Fibroblast of lung (primary cell): ENCODE data around the gene UVRAG.

ENCODE experiments used
- CTCF ChIP-seq, 2 donors: IDR thresholded peaks in 1 of 2; conservative IDR thresholded peaks in 1 of 2; 1 replicate in 1 of 2; 2 replicates in 1 of 2; pipeline ENCODE4 v1.5.1; 2011 to 2012; ENCODE audit warnings: low read length in 2 of 2, control low read depth in 1 of 2, inconsistent platforms in 1 of 2, low read depth in 1 of 2, mild to moderate bottlenecking in 1 of 2
- EZH2 ChIP-seq: IDR thresholded peaks from 2 replicates; pipeline ENCODE4 v1.5.1; 2012; ENCODE audit warnings: low read length, control low read depth, mild to moderate bottlenecking; ENCODE audit errors: missing control alignments

GRCh38 chr11:76067099-76067498, 252.1 kb downstream of the UVRAG start:
- TF ChIP-seq CTCF (conservative IDR thresholded peaks at IDR 0.05 in 1 of 2, IDR thresholded peaks at IDR 0.05 in 1 of 2; ENCODE audit: low read depth in 1 of 2, low read length in 2 of 2) (no peak), EZH2 (no peak)
